Activated T-helper 9 cell treated with anti-CD3 and anti-CD28 coated beads, Interleukin-2, amount 50 U/mL, for 16 hours (primary cell): Measurements from ENCODE around the gene MAP2K3.
"Not testable (repeated sequence)": the region's sequence is repeated elsewhere in the genome, so short reads cannot be mapped to it uniquely, and the experiment has no call there.

ENCODE experiments used
- DNase-seq: peaks from one replicate; pipeline ENCODE4 v3.0.0-alpha.2; 2020; ENCODE audit warnings: low read depth

MAP2K3 gene

DNA sequence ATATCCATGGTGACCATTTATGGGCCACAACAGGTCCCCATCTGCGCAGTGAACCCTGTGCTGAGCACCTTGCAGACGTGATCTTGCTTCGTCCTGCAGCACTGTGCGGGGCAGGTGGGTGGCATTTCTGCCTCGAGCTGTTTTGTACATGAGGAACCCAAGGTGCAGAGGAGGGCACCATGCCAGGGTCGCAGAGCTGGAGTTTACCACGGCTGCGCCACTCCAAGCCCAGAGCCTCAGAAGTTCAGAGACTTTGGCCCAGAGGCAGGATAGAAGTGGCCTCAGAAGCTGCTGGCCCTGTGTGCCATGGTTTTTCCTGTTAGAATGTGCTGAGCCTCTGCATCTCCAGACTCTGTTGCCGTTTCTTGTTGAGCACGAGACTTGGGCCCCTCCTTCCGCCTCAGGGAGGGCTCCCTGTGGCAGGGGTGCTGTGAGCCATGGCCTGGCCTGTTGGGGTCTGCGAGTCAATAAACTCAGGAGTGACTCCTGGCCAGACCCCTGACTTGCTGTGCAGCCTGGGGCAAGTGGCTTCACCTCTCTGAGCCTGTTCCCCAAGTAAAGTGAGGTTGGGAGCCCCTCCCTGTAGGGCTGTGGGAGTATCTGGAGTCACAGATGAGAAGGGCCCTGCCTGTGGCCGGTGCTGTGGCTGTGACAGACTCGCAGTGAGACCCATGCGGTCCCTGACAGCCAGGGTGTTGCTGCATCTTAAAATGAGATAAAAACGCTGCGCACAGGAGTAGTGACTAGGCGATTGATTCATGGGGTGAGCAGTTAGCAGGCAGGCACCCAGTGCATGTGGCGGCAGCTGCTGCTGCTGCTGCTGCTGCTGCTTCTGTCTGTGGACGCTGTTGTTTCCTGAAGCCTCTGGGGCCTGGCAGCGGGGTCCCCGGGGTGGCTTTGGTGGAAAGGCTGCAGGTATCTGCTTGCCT is 11.8 kb downstream of the MAP2K3 start:
- no peak for DNase-seq

DNA sequence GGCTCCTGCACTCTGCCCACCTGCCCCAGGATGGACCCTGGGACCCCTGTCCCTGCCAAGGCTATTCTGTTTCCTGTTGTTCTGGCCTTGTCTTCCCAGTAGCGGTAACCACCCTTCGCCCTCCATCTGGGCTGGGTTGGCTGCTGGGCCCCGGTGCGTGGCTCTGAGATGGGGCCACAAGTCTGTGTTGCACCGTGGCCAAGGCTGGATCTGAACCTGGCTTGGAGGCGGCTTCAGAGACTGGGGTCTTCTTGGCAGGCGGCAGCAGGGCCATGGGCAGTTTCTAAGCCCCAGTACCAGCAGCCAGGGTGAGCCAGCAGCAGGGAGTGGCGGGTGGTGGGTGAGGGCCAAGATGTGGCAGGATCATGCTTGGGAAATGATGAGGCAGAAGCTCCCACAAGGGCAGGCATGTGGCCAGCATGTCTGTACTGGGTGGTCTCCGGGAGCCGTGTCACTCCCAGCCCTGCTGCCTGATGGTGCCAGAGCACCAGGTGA is 12.6 kb downstream of the MAP2K3 start:
- no peak for DNase-seq

DNA sequence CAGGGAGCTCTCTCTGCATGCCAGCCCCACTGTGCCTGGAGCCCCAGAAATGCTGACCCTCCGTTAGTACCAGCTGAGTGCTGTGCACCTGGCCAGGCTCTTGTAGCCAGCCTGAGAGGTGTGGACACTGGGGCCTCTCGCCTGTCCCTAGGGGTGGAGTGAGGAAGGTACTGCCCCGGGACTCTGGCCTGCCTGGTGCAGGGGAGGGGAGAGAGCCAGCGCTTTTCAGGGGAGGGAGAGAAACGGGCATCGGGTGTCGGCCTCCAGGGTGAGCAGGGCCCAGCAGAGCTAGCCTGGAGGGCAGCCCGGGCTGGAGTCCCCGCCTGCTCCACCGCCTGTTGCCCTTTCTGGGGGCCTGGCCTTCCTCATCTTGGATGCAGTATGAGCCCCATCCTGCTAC is 13.1 kb downstream of the MAP2K3 start:
- no peak for DNase-seq

DNA sequence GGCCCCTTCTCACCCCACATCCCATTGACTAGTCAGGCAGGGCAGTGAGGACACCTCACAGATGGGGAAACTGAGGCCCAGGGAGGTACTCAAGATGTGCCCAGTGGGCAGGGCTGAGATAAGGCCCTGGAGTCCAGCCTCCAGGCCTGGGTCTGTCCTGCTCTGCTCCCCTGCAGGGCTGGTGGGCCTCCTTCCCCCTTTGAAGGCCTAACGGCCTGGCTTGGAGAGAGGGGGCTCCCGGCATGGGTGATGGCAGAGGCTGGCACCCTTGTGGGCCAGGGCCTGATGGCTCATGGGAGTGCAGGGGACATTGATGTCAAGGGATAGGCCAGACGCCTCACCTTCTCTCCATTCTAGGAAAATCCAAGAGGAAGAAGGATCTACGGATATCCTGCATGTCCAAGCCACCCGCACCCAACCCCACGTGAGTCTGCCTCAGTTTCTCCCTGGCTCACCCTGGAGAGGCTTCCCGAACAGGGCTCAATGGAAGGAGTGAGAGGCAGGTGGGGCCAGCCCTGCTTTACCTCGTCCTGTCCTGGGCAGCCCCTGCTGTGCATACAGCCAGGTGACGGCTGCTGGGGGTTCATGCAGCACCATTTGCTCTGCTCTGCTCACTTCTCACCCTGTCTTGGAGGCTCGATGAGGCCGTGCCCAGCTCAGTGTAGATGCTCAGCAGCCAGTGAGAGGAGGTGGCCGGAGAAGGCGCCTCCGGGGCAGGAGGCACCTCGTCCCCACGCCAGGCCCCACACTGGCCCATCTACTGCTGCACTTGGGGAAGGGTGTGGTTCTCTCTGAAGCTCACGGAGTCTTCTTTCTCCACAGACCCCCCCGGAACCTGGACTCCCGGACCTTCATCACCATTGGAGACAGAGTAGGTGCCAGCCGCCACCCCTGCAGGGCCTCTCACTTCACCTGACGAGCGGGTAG is 13.8 kb downstream of the MAP2K3 start:
- DNase-seq = no peak

DNA sequence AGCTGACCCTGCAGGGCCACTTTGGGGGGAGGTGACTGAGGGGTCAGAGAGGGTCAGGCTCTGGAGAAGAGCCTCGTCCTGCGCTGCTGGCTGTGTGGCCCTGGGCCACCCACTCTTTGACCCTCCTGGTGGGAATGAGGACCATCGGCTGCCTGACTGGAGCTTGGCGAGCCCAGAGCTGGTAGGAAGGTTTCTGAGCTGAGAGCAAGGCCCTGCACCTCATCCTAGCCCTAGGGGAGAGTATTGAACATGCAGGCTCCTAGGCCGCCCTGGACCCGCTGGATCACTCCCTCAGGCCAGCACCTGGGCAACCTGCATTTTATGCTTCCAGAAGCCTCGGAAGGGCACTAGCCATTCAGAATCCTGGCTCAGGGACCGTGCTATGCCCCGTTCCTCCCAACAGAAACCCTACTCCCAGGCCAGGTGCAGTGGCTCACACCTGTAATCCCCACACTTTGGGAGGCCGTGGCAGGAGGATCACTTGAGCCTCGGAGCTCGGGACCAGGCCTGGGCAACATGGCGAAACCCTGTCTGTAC is 14.5 kb downstream of the MAP2K3 start:
- DNase-seq = no peak

DNA sequence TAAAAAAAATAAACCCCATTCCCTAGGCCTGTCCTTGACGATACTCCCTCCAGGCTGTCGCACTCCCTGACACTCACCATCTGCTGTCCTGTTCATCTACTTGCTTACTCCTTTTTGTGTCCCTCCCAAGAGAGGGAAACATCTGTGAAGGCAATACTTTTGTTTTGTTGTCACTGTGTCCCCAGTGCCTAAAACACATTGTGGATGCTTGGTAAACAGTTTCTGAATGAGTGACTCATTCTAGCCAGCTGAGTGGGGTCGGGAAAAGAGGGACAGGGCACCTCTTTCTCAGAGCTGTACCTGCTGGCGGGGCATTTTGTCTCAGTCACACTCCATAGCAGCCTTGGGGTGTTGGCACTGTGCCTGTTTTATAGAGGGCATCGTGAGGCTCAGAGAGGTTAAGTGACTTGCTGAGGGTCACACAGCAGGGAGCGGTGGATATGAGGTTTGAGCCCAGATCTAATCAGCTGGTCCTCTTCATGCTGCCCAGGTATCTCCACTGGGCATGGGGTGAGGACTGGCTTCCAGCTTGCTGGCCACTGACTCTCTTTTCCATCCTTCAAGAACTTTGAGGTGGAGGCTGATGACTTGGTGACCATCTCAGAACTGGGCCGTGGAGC is 15.6 kb downstream of the MAP2K3 start:
- DNase-seq = no peak

DNA sequence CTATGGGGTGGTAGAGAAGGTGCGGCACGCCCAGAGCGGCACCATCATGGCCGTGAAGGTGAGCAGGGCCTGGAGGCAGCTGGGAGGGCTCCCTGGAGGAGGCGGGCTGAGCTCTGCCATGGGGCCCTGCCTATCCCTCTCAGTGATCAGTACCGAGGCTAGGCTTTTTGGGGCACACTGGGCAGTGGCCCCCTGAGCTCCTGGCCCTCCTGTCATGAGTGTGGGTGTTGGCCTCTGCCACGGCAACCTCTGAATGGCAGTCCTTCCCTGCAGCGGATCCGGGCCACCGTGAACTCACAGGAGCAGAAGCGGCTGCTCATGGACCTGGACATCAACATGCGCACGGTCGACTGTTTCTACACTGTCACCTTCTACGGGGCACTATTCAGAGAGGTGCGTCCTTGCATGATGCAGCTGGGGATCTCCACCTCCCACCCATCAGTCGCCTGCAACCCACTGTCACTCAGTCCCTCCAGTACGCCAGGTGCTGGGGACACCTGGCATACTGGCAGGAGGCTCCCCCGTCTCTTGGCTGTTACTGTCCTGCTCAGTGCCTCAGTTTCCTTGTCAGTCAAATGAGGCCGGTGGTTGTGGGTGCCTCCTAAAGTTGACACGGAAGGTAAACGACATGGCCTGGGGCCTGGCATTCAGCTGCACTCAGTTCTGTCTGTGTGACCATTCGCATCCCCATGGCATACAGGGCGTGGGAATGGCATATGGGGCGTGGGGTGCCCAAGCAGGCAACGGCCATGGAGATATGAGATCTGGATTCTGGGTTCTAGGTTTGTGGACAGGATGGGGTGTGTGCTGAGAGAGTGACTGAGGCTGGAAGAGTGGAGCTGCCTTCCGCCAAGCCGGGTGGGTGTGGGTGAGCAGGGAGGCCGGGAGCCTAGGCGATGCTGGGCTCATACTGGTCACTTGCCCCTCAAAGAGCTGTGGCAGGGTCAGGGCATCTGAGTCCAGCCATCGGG is 16.4 kb downstream of the MAP2K3 start:
- DNase-seq = no peak

DNA sequence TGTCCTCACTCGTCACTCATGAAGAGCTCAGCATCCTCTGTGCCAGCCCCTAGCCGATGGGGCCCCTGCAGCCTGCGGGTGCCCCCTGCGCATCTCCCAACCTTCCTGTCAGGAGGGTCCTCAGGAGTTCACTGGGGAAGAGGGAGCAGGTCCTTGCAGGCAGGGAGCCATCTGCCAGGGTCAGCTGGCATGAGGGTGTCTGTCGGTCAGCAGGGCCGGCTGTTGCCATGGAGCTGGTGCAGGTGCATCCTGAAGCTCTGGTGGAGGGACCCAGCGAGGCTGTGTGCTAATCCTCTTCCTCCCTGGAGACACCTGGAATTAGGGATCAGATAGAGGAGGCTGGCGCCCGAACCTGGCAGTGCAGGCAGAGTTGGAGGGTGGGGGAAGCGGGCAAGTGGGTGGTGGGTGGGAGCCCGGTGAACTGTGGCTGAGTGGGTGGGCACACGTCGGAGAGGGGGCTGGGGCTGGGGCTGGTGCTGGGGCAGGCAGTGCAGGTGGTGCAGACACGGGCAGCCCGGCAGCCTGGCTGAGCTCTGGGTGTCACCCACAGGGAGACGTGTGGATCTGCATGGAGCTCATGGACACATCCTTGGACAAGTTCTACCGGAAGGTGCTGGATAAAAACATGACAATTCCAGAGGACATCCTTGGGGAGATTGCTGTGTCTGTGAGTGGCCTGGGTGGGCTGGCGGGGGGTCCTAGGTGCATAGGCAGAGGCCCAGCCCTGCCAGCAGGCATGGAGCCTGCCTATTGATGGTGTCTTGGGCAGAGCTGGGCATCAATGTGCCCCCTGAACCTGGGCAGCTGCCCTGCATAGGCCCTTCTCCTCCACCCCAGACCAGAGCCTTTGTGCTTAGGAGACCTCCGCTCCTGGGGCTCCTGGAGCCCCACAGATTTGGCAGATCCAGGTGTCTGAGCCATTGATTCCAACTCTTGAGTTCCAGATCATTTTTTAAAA is 17.4 kb downstream of the MAP2K3 start:
- DNase-seq = no peak

DNA sequence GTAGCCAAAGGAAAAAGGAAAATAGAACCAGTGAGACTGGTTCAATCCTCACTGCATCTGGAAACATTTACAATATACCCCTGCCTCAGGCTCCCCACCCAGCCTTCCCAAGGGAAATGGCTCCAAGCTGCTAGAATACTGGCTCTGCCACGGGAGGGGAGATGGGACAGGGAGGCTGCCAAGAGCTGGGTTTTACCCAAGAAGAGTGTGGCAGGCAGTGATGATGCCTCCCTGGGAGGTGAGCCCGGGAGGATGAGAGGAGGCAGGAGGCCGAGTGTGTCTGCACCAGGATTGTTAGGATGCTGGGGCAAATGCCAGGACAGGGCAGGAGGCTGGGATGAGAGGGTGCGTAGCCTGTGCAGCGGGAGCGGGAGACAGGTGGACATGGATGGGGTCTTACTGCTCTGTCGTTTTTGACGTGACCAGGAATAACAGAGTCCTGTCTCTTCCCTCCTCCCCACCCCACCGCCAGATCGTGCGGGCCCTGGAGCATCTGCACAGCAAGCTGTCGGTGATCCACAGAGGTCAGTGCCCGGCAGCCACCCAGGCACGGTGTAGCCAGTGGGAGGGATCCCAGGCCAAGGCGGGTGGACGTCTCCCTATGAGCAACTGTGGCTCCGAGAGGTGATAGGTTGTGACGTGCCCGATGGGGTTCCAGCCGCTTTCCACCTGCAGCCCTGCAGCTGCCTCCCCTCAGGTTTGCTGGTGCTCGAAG is 18.4 kb downstream of the MAP2K3 start:
- no peak for DNase-seq

DNA sequence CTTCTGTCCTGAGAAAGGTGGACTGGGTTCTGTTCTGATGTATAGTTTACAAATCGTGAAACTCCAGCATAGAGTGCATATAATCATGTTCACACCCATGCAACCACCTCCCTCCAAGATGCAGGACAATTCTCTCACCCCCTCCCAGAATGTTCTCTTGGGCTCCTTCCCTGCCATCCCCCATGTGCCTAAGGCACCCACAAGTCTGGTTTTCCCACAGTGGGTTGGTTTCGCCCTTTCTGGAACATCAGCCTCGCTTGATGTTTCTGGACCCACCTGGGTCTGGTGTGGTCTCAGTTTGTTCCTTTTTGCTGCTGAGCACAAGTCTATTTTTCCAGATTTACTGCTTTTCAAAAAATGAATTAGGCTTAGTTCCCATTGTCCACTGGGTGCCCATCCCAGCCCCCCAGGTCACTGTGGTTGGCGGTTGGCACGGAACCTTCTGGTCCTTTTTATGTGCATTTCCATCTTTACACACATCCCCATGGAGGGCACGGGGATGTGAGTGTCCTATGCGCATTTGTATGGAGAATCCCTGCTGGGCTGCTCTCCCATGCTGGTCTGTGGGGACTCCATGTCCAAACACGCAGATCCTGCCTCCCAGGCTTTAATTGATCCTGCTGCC is 19.0 kb downstream of the MAP2K3 start:
- DNase-seq = no peak

DNA sequence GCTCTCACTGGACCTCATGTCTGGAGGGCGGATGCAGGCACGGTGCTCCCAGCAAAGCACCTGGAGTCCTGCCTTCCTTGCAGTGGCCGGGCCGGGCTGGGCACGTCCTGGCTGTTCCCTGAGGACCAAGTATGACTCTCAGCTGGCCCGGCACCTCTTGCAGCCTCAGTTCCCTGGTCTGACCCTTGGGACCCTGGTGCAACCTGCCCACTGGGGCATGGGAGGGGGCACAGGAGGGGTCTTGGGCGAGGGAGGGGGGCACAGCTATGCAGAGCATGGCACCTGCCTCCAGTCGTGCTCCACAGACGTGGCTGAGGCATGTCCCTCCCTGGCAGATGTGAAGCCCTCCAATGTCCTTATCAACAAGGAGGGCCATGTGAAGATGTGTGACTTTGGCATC is 19.6 kb downstream of the MAP2K3 start:
- no peak for DNase-seq

DNA sequence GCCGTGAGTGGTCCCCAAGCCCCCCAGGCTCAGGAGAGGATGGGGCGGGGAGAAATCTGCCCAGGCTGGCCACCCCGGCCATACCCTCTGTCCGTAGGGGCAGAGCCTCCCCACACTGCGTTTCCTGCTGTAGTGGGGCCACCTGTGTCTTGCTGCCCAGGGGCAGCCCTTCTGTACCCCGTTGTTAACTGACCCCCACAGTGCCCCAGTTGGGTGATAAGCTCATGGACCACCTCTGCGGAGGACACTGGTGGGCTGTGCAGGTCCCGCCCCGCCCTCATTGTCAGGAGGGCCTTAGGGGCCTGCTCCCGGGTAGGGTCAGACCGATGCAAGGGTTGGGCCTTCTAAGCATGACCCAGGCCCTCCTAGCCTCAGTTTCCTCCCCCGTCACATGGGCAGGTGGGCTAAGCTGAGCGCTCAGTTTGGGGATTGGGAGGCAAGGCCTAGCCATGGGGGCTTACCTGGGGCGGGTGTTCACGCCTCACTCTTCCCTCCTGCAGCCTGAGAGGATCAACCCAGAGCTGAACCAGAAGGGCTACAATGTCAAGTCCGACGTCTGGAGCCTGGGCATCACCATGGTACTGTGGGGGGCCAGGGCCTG is 20.1 kb downstream of the MAP2K3 start:
- not testable (repeated sequence) for DNase-seq

DNA sequence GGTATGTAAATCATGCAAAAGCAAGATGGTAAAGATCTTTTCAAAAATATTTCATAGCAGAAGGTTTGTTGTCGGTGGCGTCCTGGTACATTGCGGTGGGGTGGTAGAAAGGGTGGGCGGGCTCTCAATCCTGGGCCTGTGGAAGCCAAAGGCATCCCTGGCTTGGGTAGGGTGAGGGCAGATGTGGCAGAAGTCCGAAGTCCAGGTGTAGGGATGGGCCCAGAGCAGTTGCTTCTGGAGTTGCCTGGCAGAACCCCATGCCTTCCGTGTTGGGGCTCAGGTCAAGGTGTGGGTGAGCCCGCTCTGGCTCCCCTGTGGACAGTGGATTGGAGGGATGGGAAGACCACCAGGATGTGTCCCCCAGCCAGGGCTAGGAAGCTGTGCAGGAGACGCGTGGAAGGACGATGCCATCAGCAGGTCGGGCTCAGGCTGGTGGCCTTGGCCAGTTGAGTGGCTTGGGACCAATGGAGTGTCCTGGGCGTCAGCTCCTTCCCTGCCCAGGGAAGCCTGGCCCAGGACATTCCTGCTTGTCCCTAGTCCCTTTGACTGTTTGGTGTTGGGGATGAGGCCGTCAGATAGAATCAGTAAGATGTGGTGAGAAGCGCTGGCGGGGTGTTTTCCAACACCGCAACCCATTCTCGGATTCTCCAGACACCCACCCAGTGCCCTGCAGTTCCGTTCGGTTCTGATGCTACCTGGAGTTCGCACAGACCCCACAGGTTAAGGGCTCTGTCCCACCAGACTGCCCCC is 21.1 kb downstream of the MAP2K3 start:
- not testable (repeated sequence) for DNase-seq

DNA sequence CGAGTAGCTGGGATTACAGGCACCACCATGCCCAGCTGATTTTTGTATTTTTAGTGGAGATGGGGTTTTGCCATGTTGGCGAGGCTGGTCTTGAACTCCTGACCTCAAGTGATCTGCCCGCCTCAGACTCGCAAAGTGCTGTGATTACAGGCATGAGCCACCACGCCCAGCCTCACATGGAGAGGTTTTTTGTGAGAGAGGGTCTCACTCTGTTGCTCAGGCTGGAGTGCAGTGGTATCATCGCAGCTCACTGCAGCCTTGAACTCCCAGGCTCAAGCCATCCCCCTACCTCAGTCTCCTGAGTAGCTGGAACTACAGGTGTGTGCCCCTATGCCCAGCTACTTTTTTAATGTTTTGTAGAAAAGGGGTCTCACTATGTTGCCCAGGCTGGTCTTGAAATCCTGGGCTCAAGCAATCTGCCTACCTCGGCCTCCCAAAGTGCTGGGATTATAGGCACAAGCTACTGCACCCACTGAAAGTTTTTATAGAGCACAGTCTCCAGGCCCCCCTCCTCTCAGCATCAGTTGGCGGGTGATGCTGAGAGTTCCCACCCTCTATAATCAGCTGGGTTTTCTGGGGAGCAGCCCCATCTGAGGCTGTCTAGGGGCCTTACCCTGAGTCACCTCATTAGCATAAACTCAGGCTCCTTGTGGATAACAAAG is 22.2 kb downstream of the MAP2K3 start:
- DNase-seq = not testable (repeated sequence)

DNA sequence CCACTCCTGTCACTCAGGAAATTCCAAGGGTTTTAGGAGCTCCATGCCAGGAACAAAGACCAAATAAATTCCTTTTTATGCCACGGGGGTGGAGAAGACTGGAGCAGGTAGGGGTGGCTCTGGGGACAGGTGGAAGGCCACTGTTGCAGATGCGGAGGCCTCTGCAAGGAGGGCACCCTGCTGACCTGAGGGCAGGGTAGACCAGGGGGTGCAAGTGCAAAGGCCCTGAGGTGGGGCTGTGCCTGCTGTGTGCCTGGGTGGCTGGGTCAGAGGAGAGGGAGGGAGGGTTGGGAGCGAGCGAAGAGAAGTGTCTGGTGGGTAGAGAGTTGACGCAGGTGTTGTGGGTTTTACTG is 22.7 kb downstream of the MAP2K3 start:
- DNase-seq = not testable (repeated sequence)

DNA sequence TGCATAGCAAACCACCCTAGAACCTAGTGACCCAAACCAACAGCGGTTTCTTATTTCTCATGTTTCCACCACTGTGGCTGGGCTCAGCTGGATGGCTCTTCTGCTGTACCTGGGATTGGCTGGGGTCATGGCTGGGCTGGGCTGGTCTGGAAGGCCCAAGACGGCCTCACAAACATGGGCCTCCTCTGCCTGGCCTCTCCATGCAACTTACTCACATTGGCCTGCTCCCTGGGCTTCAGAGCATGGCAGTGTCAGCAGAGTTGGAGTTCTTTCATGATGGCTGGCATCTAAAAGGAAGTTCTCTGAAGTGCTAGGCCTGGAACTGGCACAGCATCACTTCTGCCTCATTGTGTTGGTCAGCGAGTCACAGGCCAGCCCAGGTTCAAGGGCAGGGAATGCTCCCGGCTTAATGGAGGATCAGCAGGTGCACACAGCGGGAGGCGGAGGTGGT is 24.4 kb downstream of the MAP2K3 start:
- not testable (repeated sequence) for DNase-seq
